Keratinocyte (primary cell): Measurements from ENCODE around the gene CENPF.
"Not testable (repeated sequence)": the region's sequence is repeated elsewhere in the genome, so short reads cannot be mapped to it uniquely, and the experiment has no call there.

ENCODE experiments used
- CTCF ChIP-seq, 3 experiments: IDR thresholded peaks in 1 of 3; conservative IDR thresholded peaks in 1 of 3; optimal IDR thresholded peaks in 1 of 3; 2 replicates in 2 of 3; 3 replicates in 1 of 3; pipeline versions ENCODE3 to v1.5.1; 2011; ENCODE audit warnings: low read length in 3 of 3, mild to moderate bottlenecking in 3 of 3, moderate library complexity in 2 of 3, control low read depth in 1 of 3, inconsistent platforms in 1 of 3; ENCODE audit not compliant: insufficient read depth in 2 of 3; ENCODE audit errors: extremely low read depth in 1 of 3
- EZH2 ChIP-seq: IDR thresholded peaks from one replicate; pipeline ENCODE4 v1.6.1; 2012; ENCODE audit warnings: inconsistent platforms, mild to moderate bottlenecking, low read length, moderate library complexity

DNA sequence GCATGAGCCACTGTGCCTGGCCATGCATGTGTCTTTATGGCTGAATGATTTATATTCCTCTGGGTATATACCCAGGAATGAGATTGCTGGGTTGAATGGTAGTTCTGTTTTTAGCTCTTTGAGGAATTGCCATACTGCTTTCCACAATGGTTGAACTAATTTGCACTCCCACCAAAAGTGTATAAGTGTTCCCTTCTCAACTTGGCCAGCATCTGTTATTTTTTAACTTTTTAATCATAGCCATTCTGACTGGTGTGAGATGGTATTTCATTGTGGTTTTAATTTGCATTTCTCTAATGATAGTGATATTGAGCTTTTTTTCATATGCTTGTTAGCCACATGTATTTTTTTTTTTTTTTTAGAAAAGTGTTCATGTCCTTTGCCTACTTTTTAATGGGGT is 7.1 kb downstream of the CENPF start:
- TF ChIP-seq EZH2; CTCF (optimal IDR thresholded peaks at IDR 0.05 in 1 of 3, IDR thresholded peaks at IDR 0.05 in 1 of 3, conservative IDR thresholded peaks at IDR 0.05 in 1 of 3; ENCODE audit: extremely low read depth in 1 of 3, insufficient read depth in 2 of 3, low read length in 3 of 3): not testable (repeated sequence)
